Islet of Langerhans (tissue), 1 donor: ENCODE results near the gene DDX25.

Source experiments
- FAIRE-seq: peaks from one replicate; lab custom pipeline; 2011; peaks lifted over from hg19 to GRCh38; lab: Jason Lieb, UNC

DDX25 gene

DNA sequence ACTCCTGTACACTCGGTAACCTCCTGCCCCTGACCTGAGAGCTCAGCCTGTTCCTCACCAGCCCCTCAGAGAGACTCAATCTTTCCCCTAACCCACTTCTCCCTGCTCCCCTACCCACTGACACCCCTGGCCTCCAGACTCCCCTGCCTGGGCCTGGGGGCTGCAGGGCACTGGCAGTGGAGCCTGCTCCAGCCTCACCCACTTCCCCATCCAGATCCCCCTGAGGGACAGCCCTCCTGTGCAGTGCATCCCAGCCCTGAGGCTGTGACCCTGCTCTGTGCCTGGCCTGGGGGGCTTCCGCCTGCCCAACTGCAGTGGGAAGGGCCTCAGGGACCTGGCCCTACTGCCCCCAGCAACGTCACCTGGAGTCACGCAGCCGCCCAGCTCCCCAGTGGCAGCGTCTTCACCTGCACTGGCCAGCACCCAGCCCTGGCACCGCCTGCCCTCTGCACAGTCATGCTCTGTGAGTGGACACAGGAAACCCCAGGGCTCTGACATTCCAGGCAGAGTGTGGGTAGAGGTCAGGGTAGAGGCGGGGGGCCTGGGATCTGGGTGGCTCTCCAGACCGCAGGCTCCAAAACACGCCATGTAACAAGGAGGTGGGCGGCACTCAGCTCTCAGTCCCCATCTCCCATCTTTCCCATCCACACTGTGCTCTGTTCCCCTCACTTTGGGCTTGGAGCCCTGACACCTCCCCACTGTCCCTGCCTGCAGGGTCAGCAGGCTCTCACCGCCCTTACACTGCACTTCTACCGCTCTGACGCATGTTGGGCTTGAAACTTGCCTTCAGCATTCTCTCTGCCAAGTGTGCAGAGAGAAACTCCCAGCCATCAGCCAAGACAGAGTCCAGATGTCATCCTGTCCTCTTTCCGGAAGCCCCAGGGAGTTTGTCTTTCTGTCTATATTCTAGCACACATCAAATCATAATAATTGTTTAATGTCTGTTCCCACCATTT is 46.7 kb downstream of the DDX25 start:
- no peak for FAIRE-seq

GRCh38 chr11:125951731-125952130 is 47.4 kb downstream of the DDX25 start:
- no peak for FAIRE-seq

DNA sequence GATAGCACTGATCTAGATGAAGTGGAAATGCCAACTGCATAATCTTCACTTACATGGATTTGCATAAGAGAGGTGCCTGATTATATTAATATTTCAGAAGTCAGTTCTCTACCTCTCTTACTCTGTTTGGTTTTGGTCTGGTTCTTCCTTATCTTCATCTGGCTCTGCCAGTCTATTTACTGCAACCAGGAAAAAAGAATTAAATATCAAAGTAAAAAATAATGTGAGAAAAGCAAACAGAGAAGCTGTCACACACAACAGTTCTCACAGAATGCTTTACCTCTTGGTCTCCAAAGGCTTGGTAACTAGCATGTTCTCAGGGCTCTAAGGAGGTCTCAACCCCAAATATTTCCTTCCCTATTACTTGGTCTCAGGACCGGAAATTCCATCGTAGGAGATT is 48.3 kb downstream of the DDX25 start:
- peak; percentile 86 for FAIRE-seq

DNA sequence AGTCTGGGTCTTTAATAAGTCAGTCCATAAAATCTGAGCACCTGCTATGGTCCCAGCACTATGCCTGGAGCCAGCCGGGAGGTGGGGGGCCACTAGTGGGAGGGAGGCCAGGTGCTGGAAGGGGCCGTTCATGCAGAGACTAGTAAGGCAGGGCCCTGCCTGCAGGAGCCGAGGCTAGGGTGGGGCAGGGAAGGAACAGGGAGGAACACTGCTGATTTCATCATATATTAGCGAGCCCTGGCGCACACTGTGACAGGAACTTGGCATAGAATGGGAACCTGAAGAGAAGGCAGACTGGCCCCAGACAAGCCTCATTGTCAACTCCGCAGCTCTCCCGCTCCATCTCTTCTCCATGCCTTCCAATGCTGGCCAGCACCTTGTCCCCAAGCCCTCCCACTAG is 48.7 kb downstream of the DDX25 start:
- no peak for FAIRE-seq

DNA sequence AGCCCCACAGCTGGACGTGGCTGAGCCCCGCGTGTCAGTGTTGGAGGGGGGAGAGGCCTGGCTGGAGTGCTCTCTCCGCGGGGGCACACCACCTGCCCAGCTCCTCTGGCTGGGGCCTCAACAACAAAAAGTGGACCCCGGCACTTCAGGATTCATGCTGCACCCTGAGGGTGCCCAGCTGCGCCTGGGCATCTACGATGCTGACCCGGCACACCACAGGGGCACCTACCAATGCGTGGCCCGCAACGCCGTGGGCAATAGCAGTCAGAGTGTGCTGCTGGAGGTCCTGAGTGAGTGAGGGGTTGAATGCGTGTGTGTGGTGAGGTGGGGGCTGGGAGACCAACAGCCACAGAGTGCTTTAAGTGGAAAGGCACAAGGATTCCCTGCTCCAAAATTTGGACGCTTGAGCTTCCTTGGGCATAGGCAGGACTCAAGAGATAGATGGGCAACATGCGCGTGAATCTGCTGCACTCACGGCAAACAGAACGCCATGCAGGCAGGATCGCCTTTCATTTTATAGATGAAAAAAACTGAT is 49.2 kb downstream of the DDX25 start:
- no peak for FAIRE-seq

GRCh38 chr11:125954123-125954944 is 50.0 kb downstream of the DDX25 start:
- no peak for FAIRE-seq

DNA sequence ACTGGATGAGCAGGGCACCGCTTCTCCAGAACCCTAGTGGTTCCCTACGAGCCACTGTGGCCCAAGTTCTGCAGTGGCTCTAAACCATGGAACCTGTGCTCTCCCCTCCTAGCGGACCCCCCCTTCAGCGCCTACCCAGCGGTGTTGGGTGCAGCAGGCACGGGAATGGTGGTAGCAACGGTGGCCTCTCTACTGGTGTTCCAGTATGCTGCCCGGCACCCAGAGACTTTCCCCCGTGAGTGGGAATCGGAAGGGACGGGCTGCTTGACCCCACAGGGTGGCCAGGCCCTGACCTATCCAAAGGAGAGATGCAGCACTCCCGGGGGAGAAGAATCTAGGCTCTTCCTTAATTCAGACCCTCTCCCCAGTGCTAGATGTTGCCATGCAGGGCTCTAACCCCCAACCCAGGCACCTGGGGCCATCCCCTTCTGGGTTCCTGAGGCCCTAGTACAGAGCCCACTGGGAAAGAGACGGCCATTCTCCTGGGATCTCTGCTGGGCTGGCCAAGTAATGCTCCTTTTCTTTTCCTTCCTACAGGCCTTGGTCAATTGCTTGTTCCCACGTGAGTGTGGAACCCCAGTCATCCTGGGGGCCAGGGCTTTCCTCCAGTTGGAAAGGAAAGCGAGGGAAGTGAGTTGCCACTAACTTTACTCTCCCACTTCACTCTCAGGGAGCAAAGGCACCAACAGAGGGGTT is 50.8 kb downstream of the DDX25 start:
- FAIRE-seq: no peak

GRCh38 chr11:125955856-125956255 is 51.5 kb downstream of the DDX25 start:
- FAIRE-seq: no peak

DNA sequence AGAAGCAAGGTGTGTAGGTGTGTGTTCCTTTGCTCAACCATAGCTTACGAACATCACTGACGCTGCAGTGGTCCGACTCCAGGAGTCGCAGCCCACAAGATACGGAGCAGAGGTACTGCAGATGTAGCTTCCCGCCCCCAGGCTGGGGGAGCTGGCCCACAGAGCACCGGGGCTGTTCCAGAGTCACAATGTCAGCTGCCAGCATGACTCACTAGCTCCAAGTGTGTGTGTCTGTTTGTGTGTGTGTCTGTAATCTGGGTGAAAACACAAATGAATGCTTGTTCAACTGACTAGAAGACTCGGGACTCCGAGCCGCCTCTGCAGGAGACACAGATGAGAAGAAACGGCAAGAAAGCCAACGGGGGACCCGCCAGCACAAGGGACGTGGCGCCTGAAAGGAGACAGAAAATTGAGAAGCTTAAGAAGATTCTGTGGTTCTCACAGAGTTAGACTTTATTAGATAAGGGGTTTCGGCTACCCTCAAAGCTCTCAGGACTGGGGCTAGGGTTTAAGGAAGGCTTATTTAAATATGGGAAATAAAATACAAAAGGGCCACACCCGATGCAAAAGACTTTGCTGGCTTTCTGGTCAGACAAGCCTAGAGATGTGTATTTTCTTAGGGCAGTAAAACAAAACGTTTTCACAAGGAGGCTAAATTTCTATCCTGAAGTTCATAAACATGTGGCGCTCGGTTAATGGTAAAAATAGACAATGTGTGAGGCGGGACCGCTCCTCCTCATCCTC is 52.3 kb downstream of the DDX25 start:
- no peak for FAIRE-seq

DNA sequence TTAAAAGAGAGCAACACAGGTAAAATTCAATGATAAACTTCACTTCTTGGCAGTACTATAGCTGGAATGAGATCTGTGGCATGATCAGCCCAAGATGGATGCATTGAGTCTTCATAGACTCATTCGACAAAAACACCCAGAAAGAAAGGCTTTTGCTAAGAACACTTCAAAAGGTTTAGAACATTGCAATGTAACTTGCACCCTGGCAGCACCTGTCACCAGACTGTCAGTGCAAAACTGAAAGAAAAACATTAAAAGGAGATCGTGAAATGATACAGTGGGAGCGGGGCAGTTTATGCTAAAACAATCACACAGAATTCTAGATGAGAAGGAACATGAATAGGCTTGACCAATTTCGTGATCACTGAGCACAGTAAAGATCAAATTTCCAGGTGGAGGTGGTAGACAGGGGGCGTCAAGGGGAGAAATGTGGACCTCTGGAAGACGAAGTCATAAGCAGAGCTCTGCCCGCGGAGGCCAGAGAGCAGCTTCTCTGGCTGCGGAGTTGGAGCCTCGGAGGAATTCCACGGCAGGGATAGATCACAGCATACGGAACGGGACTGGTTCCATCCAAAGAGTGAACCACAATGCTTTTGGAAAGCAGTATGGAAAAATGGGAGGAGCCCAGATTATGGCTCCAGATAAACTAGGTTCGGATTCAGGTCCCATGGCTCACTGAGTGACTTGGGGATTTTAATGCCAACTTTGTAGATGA is 53.5 kb downstream of the DDX25 start:
- FAIRE-seq: no peak

DNA sequence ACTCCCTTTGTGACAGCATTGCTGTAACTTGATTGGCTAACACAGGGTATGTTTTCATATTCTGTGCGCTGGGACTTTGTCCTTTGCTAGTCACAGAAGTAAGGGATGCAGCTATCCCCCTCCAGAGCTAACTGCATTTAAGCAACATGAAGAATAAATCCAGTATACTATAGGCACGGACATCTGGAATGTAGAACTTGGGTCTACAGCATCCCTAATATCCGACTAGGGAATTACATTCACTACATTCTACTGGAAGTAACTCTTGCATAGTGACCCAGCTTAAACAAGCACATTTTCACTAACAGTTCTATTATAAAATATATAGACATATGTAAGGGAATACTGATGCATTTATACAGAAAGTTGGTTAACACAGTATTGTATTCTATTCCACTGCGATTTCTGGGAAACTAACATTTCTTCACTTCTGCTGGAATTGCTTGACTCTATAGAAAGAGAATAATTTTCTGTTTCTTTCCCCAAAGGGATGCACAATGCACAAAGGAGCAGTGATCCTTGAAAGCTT is 54.6 kb downstream of the DDX25 start:
- FAIRE-seq: no peak

- FAIRE-seq: no peak
Observed at GRCh38 chr11:125959511-125959910, 55.2 kb downstream of the DDX25 start.

GRCh38 chr11:125959931-125960330 is 55.6 kb downstream of the DDX25 start:
- no peak for FAIRE-seq

GRCh38 chr11:125960771-125961170 is 56.5 kb downstream of the DDX25 start:
- FAIRE-seq: no peak

- FAIRE-seq: no peak
Observed at GRCh38 chr11:125967515-125967914, 63.2 kb downstream of the DDX25 start.

DNA sequence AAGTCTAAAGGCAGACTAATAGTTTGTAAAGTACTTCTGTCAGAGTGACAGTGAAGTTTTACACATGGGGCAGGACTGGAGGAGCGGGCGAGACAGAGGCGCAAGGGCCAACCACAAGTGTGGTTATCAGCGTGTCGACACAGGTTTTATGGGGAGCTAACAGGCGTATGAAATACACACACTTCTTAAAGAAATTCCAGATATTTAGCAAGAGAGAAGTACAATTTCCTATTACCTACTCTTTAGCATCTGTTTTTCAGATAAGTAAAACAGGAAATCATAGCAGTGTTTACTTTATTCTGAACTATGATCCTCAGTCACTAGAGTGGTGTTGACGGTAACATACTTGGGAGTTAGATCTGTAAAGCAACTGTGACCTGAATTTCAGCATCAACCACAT is 64.0 kb downstream of the DDX25 start:
- peak; percentile 61 for FAIRE-seq

GRCh38 chr11:125971618-125972017 is 67.3 kb downstream of the DDX25 start:
- no peak for FAIRE-seq

DNA sequence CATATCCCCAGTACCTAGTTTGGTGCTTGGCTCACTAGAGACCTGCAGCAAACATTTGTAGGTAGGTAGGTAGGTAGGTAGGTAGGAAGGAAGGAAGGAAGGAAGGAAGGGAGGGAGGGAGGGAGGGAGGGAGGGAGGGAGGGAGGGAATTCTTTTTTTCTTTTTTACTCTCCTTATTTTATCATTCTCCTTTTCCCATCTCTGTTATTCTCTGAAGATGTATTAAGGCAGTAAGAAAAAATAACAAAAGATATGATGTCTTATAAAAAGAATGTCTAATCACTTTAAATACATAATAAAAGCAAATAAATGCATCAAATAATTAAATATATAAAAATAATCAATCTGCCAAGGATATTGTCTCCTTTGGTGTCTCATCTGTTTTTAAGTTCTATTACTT is 70.0 kb downstream of the DDX25 start:
- no peak for FAIRE-seq

- FAIRE-seq: no peak
Observed at GRCh38 chr11:125975634-125976033, 71.3 kb downstream of the DDX25 start.

- no peak for FAIRE-seq
Observed at GRCh38 chr11:125976156-125976555, 71.8 kb downstream of the DDX25 start.

GRCh38 chr11:125977333-125977732 is 73.0 kb downstream of the DDX25 start:
- FAIRE-seq: no peak
